OCI-M1 (cell line): ENCODE data around the gene UBE2G1.
"Not testable (repeated sequence)": the region's sequence is repeated elsewhere in the genome, so short reads cannot be mapped to it uniquely, and the experiment has no call there.

Experiments
- DNase-seq: peaks from one replicate; lab custom pipeline; 2025; lab: John Stamatoyannopoulos, UW

UBE2G1 gene

GRCh38 chr17:4366327-4367063 lies at the start of gene UBE2G1:
UBE2G1 (minus strand) TSS chr17:4366675; CDS start chr17:4366316, 359 bp downstream.
- peak; percentile 99 for DNase-seq

- DNase-seq = peak; percentile 93
Measured at GRCh38 chr17:4412933-4413831, 46.7 kb upstream of the UBE2G1 start.

GRCh38 chr17:4411201-4411600 lies 44.7 kb upstream of the UBE2G1 start:
- peak; percentile 43 for DNase-seq

- DNase-seq = no peak
Measured at GRCh38 chr17:4409659-4410058, 43.2 kb upstream of the UBE2G1 start.

- DNase-seq = no peak
Measured at GRCh38 chr17:4407851-4408250, 41.4 kb upstream of the UBE2G1 start.

GRCh38 chr17:4407216-4407615 lies 40.7 kb upstream of the UBE2G1 start:
- no peak for DNase-seq

- DNase-seq = no peak
Measured at GRCh38 chr17:4406386-4406785, 39.9 kb upstream of the UBE2G1 start.

GRCh38 chr17:4405699-4406098 lies 39.2 kb upstream of the UBE2G1 start:
- no peak for DNase-seq

GRCh38 chr17:4405038-4405669 lies 38.7 kb upstream of the UBE2G1 start:
- no peak for DNase-seq

GRCh38 chr17:4397840-4398239 lies 31.4 kb upstream of the UBE2G1 start:
- no peak for DNase-seq

GRCh38 chr17:4395111-4395478 lies 28.6 kb upstream of the UBE2G1 start:
- DNase-seq = no peak

GRCh38 chr17:4394208-4395110 lies 28.0 kb upstream of the UBE2G1 start:
- no peak for DNase-seq

GRCh38 chr17:4393806-4394205 lies 27.3 kb upstream of the UBE2G1 start:
- DNase-seq = no peak

- DNase-seq = no peak
Measured at GRCh38 chr17:4389079-4389478, 22.6 kb upstream of the UBE2G1 start.

GRCh38 chr17:4387137-4387536 lies 20.7 kb upstream of the UBE2G1 start:
- no peak for DNase-seq

- DNase-seq = no peak
Measured at GRCh38 chr17:4386406-4386805, 19.9 kb upstream of the UBE2G1 start.

- no peak for DNase-seq
Measured at GRCh38 chr17:4381690-4382671, 15.5 kb upstream of the UBE2G1 start.

GRCh38 chr17:4378626-4379025 lies 12.2 kb upstream of the UBE2G1 start:
- DNase-seq = no peak

GRCh38 chr17:4377247-4377646 lies 10.8 kb upstream of the UBE2G1 start:
- DNase-seq = not testable (repeated sequence)

- DNase-seq = not testable (repeated sequence)
Measured at GRCh38 chr17:4375796-4376440, 9.4 kb upstream of the UBE2G1 start.
